Mesendoderm (in vitro differentiated cells): ENCODE results near the gene NPAP1.
A peak's percentile ranks its signal among the peaks of the same experiment; 100 is the strongest.
"Not testable (repeated sequence)": the region's sequence is repeated elsewhere in the genome, so short reads cannot be mapped to it uniquely, and the experiment has no call there.

Experiments used
- DNase-seq: peaks from one replicate; pipeline ENCODE4 v3.0.0; 2013
- H2AK5ac ChIP-seq: 2 replicates; pipeline ENCODE4 v1.6.1; 2013; ENCODE audit warnings: low read length, inconsistent platforms
- H2BK120ac ChIP-seq: 2 replicates; pipeline ENCODE4 v1.6.1; 2013; ENCODE audit warnings: low read depth, mild to moderate bottlenecking, low read length, moderate library complexity, mixed read lengths
- H2BK15ac ChIP-seq: replicated peaks from 2 replicates; pipeline ENCODE4 v1.6.1; 2013; ENCODE audit warnings: low read depth, mild to moderate bottlenecking, moderate library complexity
- H2BK5ac ChIP-seq: 2 replicates; pipeline ENCODE4 v1.6.1; 2013; ENCODE audit warnings: low read length, inconsistent platforms
- H3K18ac ChIP-seq: 2 replicates; pipeline ENCODE4 v1.6.1; 2013; ENCODE audit warnings: mild to moderate bottlenecking, low read length, mixed read lengths
- H3K23ac ChIP-seq: one replicate; pipeline ENCODE4 v1.6.1; 2013; ENCODE audit warnings: low read length
- H3K27ac ChIP-seq: 2 replicates; pipeline ENCODE4 v1.5.1; 2013; ENCODE audit warnings: low read depth, mild to moderate bottlenecking, inconsistent platforms, low read length, moderate library complexity
- H3K27me3 ChIP-seq: 2 replicates; pipeline ENCODE4 v1.6.1; 2013; ENCODE audit warnings: low read length, control low read depth, mild to moderate bottlenecking, inconsistent platforms; ENCODE audit not compliant: insufficient read depth, poor library complexity
- H3K36me3 ChIP-seq: 2 replicates; pipeline ENCODE4 v1.6.1; 2013; ENCODE audit warnings: low read length, inconsistent platforms; ENCODE audit not compliant: control insufficient read depth, insufficient read depth
- H3K4ac ChIP-seq: one replicate; pipeline ENCODE4 v1.6.1; 2013; ENCODE audit warnings: low read depth, mild to moderate bottlenecking, low read length, moderate library complexity
- H3K4me1 ChIP-seq: 2 replicates; pipeline ENCODE4 v1.6.1; 2013; ENCODE audit warnings: low read depth, low read length, inconsistent platforms; ENCODE audit not compliant: control insufficient read depth
- H3K4me2 ChIP-seq: 2 replicates; pipeline ENCODE4 v1.6.1; 2013; ENCODE audit warnings: low read length
- H3K4me3 ChIP-seq: 2 replicates; pipeline ENCODE4 v1.5.1; 2013; ENCODE audit warnings: mild to moderate bottlenecking, low read length
- H3K56ac ChIP-seq: one replicate; pipeline ENCODE4 v1.6.1; 2013; ENCODE audit warnings: low read length
- H3K79me1 ChIP-seq: 2 replicates; pipeline ENCODE4 v1.6.1; 2013; ENCODE audit warnings: low read length, inconsistent platforms
- H3K79me2 ChIP-seq: 2 replicates; pipeline ENCODE4 v1.6.1; 2013; ENCODE audit warnings: mild to moderate bottlenecking, low read length; ENCODE audit not compliant: control insufficient read depth, insufficient read depth
- H3K9ac ChIP-seq: 2 replicates; pipeline ENCODE4 v1.6.1; 2013; ENCODE audit warnings: low read length, inconsistent platforms
- H4K5ac ChIP-seq: one replicate; pipeline ENCODE4 v1.6.1; 2013; ENCODE audit warnings: low read length
- H4K8ac ChIP-seq: one replicate; pipeline ENCODE4 v1.6.1; 2013; ENCODE audit warnings: low read depth, mild to moderate bottlenecking, control low read depth, low read length, moderate library complexity
- WGBS: extraction: QIAGEN DNeasy Blood & Tissue Kit; methylation state at CpG from one replicate; pipeline ENCODE4 v1.1.7; 2013; ENCODE audit warnings: low lambda C conversion rate, missing lambda C conversion rate; ENCODE audit not compliant: insufficient coverage; ENCODE audit errors: extremely low coverage; 5-methylcytosine and 5-hydroxymethylcytosine counted together

Gene NPAP1

GRCh38 chr15:24659622-24660021 is 16.0 kb upstream of the NPAP1 start:
- no peak overlapping the region for H3K23ac ChIP-seq
- H3K36me3 ChIP-seq: no peaks in the 10 kb centered on the region
- no peak overlapping the region for H2BK5ac ChIP-seq
- no peak overlapping the region for H3K18ac ChIP-seq
- H3K9ac ChIP-seq: no peak overlapping the region
- H3K4me1 ChIP-seq: no peaks in the 10 kb centered on the region
- H4K5ac ChIP-seq: no peak overlapping the region
- no peak overlapping the region for H2BK120ac ChIP-seq
- no peaks in the 10 kb centered on the region for H3K79me1 ChIP-seq
- DNase-seq: no peak
- no peaks in the 10 kb centered on the region for H3K27me3 ChIP-seq
- WGBS: no CpG with 5 or more reads among the region's 7 CpGs
- no peak overlapping the region for H3K4me2 ChIP-seq
- no peak overlapping the region for H3K4me3 ChIP-seq
- H3K4ac ChIP-seq: no peak overlapping the region
- no peak overlapping the region for H3K27ac ChIP-seq
- H2BK15ac ChIP-seq: no peak overlapping the region
- no peak overlapping the region for H4K8ac ChIP-seq
- no peaks in the 10 kb centered on the region for H3K79me2 ChIP-seq
- H3K56ac ChIP-seq: no peak overlapping the region
- no peak overlapping the region for H2AK5ac ChIP-seq

- WGBS: no CpG with 5 or more reads among the region's 1 CpG
- Histone ChIP-seq H3K79me1 (no peaks in the 10 kb centered on the region), H3K4me2 (no peak overlapping the region), H3K18ac (no peak overlapping the region), H2BK120ac (no peak overlapping the region), H4K8ac (no peak overlapping the region), H3K36me3 (no peaks in the 10 kb centered on the region), H4K5ac (no peak overlapping the region), H2BK5ac (no peak overlapping the region), H3K27me3 (no peaks in the 10 kb centered on the region), H3K23ac (no peak overlapping the region), H2AK5ac (no peak overlapping the region), H2BK15ac (no peak overlapping the region), H3K9ac (no peak overlapping the region), H3K4me1 (no peaks in the 10 kb centered on the region), H3K4me3 (no peak overlapping the region), H3K79me2 (no peaks in the 10 kb centered on the region), H3K56ac (no peak overlapping the region), H3K4ac (no peak overlapping the region), H3K27ac (no peak overlapping the region)
- DNase-seq: no peak
Measured at GRCh38 chr15:24662991-24663390, 12.6 kb upstream of the NPAP1 start.

GRCh38 chr15:24676431-24676830 is 856 bp downstream of the NPAP1 start:
- no peaks in the 10 kb centered on the region for H3K36me3 ChIP-seq
- no peak overlapping the region for H3K9ac ChIP-seq
- H4K8ac ChIP-seq: no peak overlapping the region
- H2BK5ac ChIP-seq: no peak overlapping the region
- H4K5ac ChIP-seq: no peak overlapping the region
- peak; percentile 42 for DNase-seq
- H3K79me1 ChIP-seq: no peaks in the 10 kb centered on the region
- H3K4me3 ChIP-seq: no peak overlapping the region
- no peak overlapping the region for H3K23ac ChIP-seq
- no peak overlapping the region for H2AK5ac ChIP-seq
- H3K27ac ChIP-seq: no peak overlapping the region
- no peak overlapping the region for H2BK120ac ChIP-seq
- H3K4me1 ChIP-seq: no peaks in the 10 kb centered on the region
- no peak overlapping the region for H3K56ac ChIP-seq
- no CpG with 5 or more reads among the region's 14 CpGs for WGBS
- no peak overlapping the region for H3K4ac ChIP-seq
- H2BK15ac ChIP-seq: no peak overlapping the region
- H3K18ac ChIP-seq: no peak overlapping the region
- no peaks in the 10 kb centered on the region for H3K27me3 ChIP-seq
- no peak overlapping the region for H3K4me2 ChIP-seq
- H3K79me2 ChIP-seq: no peaks in the 10 kb centered on the region

GRCh38 chr15:24678485-24678884 is 2.9 kb downstream of the NPAP1 start:
- peak; percentile 37 for DNase-seq
- Histone ChIP-seq H4K5ac (no peak overlapping the region), H3K27ac (no peak overlapping the region), H3K36me3 (no peaks in the 10 kb centered on the region), H3K56ac (no peak overlapping the region), H2AK5ac (no peak overlapping the region), H2BK120ac (no peak overlapping the region), H3K18ac (no peak overlapping the region), H3K4me1 (no peaks in the 10 kb centered on the region), H3K4ac (no peak overlapping the region), H3K4me2 (no peak overlapping the region), H3K4me3 (no peak overlapping the region), H2BK5ac (no peak overlapping the region), H3K9ac (no peak overlapping the region), H3K23ac (no peak overlapping the region), H2BK15ac (no peak overlapping the region), H3K79me1 (no peaks in the 10 kb centered on the region), H4K8ac (no peak overlapping the region), H3K27me3 (no peaks in the 10 kb centered on the region), H3K79me2 (no peaks in the 10 kb centered on the region)
- WGBS: no CpG with 5 or more reads among the region's 1 CpG

- WGBS: no CpG with 5 or more reads among the region's 3 CpGs
- Histone ChIP-seq H3K36me3 (peaks cover 2% of the 10 kb centered on the region), H3K27ac (no peak overlapping the region), H4K5ac (no peak overlapping the region), H3K56ac (no peak overlapping the region), H2BK15ac (no peak overlapping the region), H4K8ac (no peak overlapping the region), H3K18ac (no peak overlapping the region), H3K79me1 (no peaks in the 10 kb centered on the region), H3K4me3 (no peak overlapping the region), H3K4ac (no peak overlapping the region), H2BK5ac (no peak overlapping the region), H3K27me3 (no peaks in the 10 kb centered on the region), H3K4me2 (no peak overlapping the region), H2BK120ac (no peak overlapping the region), H3K79me2 (no peaks in the 10 kb centered on the region), H2AK5ac (no peak overlapping the region), H3K4me1 (no peaks in the 10 kb centered on the region), H3K23ac (no peak overlapping the region), H3K9ac (no peak overlapping the region)
- DNase-seq: no peak
Measured at GRCh38 chr15:24682002-24682401, 6.4 kb downstream of the NPAP1 start.

GRCh38 chr15:24682905-24683304 is 7.3 kb downstream of the NPAP1 start:
- H3K4me3 ChIP-seq, H3K27me3 ChIP-seq: not testable (repeated sequence)
- DNase-seq: peak; percentile 61

More at GRCh38 chr15:24682905-24683304, 7.3 kb downstream of the NPAP1 start:
- H3K4ac ChIP-seq, H3K79me1 ChIP-seq, H2BK120ac ChIP-seq, H2BK15ac ChIP-seq, H3K4me1 ChIP-seq, H4K8ac ChIP-seq, H4K5ac ChIP-seq, H3K18ac ChIP-seq, H3K27ac ChIP-seq, H3K4me2 ChIP-seq, H2AK5ac ChIP-seq, H3K56ac ChIP-seq, H3K9ac ChIP-seq, H3K79me2 ChIP-seq, H3K23ac ChIP-seq, H2BK5ac ChIP-seq, H3K36me3 ChIP-seq: not testable (repeated sequence)
- WGBS: no CpG with 5 or more reads among the region's 4 CpGs
